ENCODE results near the gene TMEM179.

GRCh38 chr14:104587641-104588040, 16.9 kb downstream of the TMEM179 start:
- no peak for TF ChIP-seq CTCF (IDR thresholded peaks at IDR 0.05; ENCODE audit: low read depth, low read length, poor library complexity, severe bottlenecking)
- TF ChIP-seq EZH2phosphoT487 (IDR thresholded peaks at IDR 0.05; ENCODE audit: borderline replicate concordance, low read length): no peak

Data from DOHH2 (cell line).